Breast epithelium (tissue), 4 donors: ENCODE results near the gene ADGRV1. TPM values are rescaled to one million over a fixed set of nuclear protein-coding genes. Genes with fewer than 3 reads are reported as not detected.
"Not testable (repeated sequence)": the region's sequence is repeated elsewhere in the genome, so short reads cannot be mapped to it uniquely, and the experiment has no call there.

Experiments used
- DNase-seq, 2 donors: peaks; one replicate each; pipeline ENCODE4 v3.0.0-alpha.2; 2019; ENCODE audit warnings: low spot score in 2 of 2
- H3K27ac ChIP-seq, 2 donors: fragments of 200-600 bp; sonication (generic) in 1 of 2; one replicate each; pipeline ENCODE4 v1.5.1; 2016 to 2019; ENCODE audit warnings: mild to moderate bottlenecking in 1 of 2
- H3K27me3 ChIP-seq, 2 donors: fragments of 200-600 bp; sonication (generic) in 1 of 2; one replicate each; pipeline versions ENCODE4 v1.5.1 to v1.6.0; 2017 to 2019; ENCODE audit warnings: control low read depth in 1 of 2, mild to moderate bottlenecking in 1 of 2
- H3K36me3 ChIP-seq: fragments of 200-600 bp; one replicate; pipeline ENCODE4 v1.5.1; 2019
- H3K4me1 ChIP-seq, 2 donors: fragments of 200-600 bp; sonication (generic); one replicate each; pipeline ENCODE4 v1.5.1; 2016 to 2019; ENCODE audit warnings: control low read depth in 1 of 2
- H3K4me3 ChIP-seq, 3 donors: fragments of 200-600 bp; sonication (generic); 1 replicate in 2 of 3; 2 replicates in 1 of 3; pipeline ENCODE4 v1.5.1; 2016 to 2019; ENCODE audit warnings: mild to moderate bottlenecking in 3 of 3, moderate library complexity in 2 of 3
- H3K9me3 ChIP-seq, 2 donors: fragments of 200-600 bp; sonication (generic) in 1 of 2; one replicate each; pipeline ENCODE4 v1.5.1; 2016 to 2019; ENCODE audit warnings: control low read depth in 1 of 2
- POLR2A ChIP-seq: fragments of 450-650 bp; IDR thresholded peaks from one replicate; pipeline ENCODE4 v1.6.1; 2016; ENCODE audit warnings: antibody characterized with exemption, mild to moderate bottlenecking, moderate library complexity
- POLR2AphosphoS5 ChIP-seq, 3 donors: sonication (generic); formaldehyde crosslinking; IDR thresholded peaks; one replicate each; pipeline ENCODE4 v1.6.1; 2017; ENCODE audit warnings: antibody characterized with exemption in 3 of 3
- intact Hi-C: fragments of 100-400 bp; cut with DNase I; formaldehyde crosslinking; loops from one replicate; pipeline ENCODE4 v1.15.1; 2023; ENCODE audit warnings: low total_unique reads
- total RNA-seq, 3 donors: library from RNA; depleted of rRNA; stranded (reverse); fragments of >200 nt; gene quantifications; one replicate each; pipeline ENCODE4 v1.1.0, GENCODE V29; 2016
- TF ChIP-seq, protein P1 (sequence below), 3 donors: fragments of 450-650 bp; IDR thresholded peaks; one replicate each; pipeline ENCODE4 v1.5.1; 2016 to 2017; ENCODE audit warnings: antibody characterized with exemption in 3 of 3, mild to moderate bottlenecking in 3 of 3, moderate library complexity in 3 of 3

ADGRV1 gene
- total RNA-seq, 3 donors from 2014 or later = 0.32 to 85.2 (median 55.3) TPM

DNA sequence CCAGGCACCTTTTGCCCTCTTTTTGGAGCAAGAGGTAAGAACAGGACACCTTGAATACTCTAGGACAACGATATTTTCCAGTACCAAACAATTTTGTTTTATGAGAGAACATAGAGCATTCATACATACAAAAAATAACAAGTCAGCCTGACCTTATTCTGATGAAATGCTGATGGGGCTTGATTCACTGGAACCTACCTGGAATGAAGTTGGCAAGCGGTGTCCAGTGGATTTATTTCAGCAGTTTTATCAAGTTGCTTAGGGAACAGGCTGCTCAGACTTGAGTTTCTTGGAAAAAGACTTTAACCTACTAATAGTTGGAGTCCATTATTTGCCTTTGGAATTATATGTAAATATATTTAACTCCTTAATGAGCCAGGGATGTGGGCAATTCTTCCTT lies 502.5 kb downstream of the ADGRV1 start:
- Histone ChIP-seq H3K9me3 (no peaks in the 10 kb centered on the region), H3K36me3 (no peaks in the 10 kb centered on the region), H3K27me3 (no peaks in the 10 kb centered on the region), H3K27ac (no peak overlapping the region), H3K4me1 (no peaks in the 10 kb centered on the region), H3K4me3 (no peak overlapping the region)
- TF ChIP-seq POLR2A (no peak), POLR2AphosphoS5 (IDR thresholded peaks at IDR 0.05) (no peak)
- TF ChIP-seq, protein P1, sequence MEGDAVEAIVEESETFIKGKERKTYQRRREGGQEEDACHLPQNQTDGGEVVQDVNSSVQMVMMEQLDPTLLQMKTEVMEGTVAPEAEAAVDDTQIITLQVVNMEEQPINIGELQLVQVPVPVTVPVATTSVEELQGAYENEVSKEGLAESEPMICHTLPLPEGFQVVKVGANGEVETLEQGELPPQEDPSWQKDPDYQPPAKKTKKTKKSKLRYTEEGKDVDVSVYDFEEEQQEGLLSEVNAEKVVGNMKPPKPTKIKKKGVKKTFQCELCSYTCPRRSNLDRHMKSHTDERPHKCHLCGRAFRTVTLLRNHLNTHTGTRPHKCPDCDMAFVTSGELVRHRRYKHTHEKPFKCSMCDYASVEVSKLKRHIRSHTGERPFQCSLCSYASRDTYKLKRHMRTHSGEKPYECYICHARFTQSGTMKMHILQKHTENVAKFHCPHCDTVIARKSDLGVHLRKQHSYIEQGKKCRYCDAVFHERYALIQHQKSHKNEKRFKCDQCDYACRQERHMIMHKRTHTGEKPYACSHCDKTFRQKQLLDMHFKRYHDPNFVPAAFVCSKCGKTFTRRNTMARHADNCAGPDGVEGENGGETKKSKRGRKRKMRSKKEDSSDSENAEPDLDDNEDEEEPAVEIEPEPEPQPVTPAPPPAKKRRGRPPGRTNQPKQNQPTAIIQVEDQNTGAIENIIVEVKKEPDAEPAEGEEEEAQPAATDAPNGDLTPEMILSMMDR (IDR thresholded peaks at IDR 0.05) = no peak
- DNase-seq = no peak
- intact Hi-C loops = no loop called here

- Histone ChIP-seq H3K27ac (no peak overlapping the region), H3K27me3 (no peaks in the 10 kb centered on the region), H3K4me3 (no peak overlapping the region), H3K4me1 (no peaks in the 10 kb centered on the region), H3K36me3 (no peaks in the 10 kb centered on the region), H3K9me3 (no peaks in the 10 kb centered on the region)
- TF ChIP-seq, protein P1 (IDR thresholded peaks at IDR 0.05) = no peak
- no peak for TF ChIP-seq POLR2AphosphoS5 (IDR thresholded peaks at IDR 0.05)
- TF ChIP-seq POLR2A = no peak
- no peak for DNase-seq
- intact Hi-C loops = no loop called here
Measured at GRCh38 chr5:91061946-91062562, 503.5 kb downstream of the ADGRV1 start.

GRCh38 chr5:91063098-91063690 lies 504.6 kb downstream of the ADGRV1 start:
- H3K36me3 ChIP-seq, H3K4me1 ChIP-seq, H3K27ac ChIP-seq, H3K9me3 ChIP-seq, intact Hi-C loops, H3K27me3 ChIP-seq, H3K4me3 ChIP-seq, DNase-seq: not testable (repeated sequence)

DNA sequence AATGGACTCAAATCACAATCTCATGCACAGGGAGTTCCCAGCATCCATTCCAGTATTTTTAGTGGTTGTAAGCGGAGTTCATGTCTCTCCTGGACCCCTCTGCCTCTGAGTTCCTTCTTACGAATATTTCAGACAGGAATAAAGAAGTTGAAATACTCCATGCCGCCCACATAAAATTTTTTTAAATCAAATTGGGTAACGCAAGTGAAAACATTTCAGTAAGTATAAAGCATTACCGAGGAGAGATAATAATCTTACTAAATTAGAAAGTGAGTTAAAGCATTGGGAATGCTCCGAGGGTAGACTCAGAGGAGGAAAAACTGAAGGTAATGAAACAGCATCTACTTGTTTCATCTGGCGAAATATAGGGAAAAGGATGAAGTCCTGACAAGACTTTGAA lies 506.9 kb downstream of the ADGRV1 start:
- Histone ChIP-seq H3K27ac (no peak overlapping the region), H3K36me3 (no peaks in the 10 kb centered on the region), H3K4me1 (no peaks in the 10 kb centered on the region), H3K4me3 (peak overlapping the region in 1 of 3 donors; percentile 6), H3K27me3 (no peaks in the 10 kb centered on the region), H3K9me3 (no peaks in the 10 kb centered on the region)
- intact Hi-C loops = no loop called here
- no peak for DNase-seq
- TF ChIP-seq POLR2A = no peak
- TF ChIP-seq POLR2AphosphoS5 (IDR thresholded peaks at IDR 0.05) = no peak
- TF ChIP-seq, protein P1 (IDR thresholded peaks at IDR 0.05) = no peak

GRCh38 chr5:91069364-91069763 lies 510.8 kb downstream of the ADGRV1 start:
- no peak for TF ChIP-seq POLR2AphosphoS5 (IDR thresholded peaks at IDR 0.05)
- TF ChIP-seq, protein P1 (IDR thresholded peaks at IDR 0.05) = no peak
- TF ChIP-seq POLR2A = no peak
- no peak for DNase-seq
- Histone ChIP-seq H3K4me1 (no peaks in the 10 kb centered on the region), H3K4me3 (no peak overlapping the region), H3K27me3 (no peaks in the 10 kb centered on the region), H3K9me3 (no peaks in the 10 kb centered on the region), H3K27ac (no peak overlapping the region), H3K36me3 (no peaks in the 10 kb centered on the region)
- intact Hi-C loops = no loop called here
